HG02981 (cell line): Measurements from ENCODE around the gene C16orf92.
"Not testable (repeated sequence)": the region's sequence is repeated elsewhere in the genome, so short reads cannot be mapped to it uniquely, and the experiment has no call there.

Source experiments
- ATAC-seq: cut with Tn5 transposase; IDR thresholded peaks from one replicate; pipeline ENCODE4 v1.9.1; 2021; ENCODE audit warnings: mild to moderate bottlenecking, moderate library complexity; ENCODE audit not compliant: unreplicated experiment

Gene C16orf92

DNA sequence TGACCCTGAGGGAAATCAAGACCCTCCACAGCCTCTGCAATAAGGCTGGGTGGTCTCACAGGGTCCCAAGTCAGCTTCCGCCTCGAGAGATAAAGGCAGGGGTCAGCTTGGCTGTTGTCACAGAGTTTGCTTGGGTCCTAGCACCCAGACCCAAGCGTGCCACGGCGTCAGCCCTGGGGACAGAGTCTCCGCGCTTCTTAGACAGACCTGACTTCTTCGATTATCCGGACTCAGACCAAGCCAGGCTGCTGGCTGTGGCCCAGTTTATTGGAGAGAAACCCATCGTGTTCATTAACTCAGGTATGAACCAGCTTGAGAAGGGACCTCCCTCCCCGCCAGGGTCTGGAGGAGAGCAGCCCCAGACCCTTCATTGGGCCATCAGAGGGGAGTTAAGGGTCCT lies 588 bp downstream of the C16orf92 start:
- ATAC-seq = no peak

DNA sequence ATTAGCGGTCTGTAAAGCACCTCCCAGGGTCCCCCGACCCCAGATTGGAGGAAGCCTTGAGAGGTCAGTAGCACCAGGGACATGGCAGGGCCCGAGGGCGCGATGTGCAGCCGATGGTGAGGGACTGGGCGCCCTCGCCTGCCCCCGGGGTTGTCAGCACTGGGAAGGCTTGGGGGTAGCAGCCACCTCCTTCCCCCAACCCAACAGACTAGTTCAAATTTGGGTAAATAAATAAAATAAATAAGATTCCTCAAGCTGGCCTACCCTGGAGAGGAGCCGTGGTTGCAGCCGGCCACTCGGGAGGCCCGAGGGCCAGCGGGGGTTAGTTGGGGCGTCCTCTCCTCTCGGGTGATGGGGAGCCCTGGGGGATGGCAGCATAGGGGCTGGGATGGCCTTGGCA lies 1.5 kb downstream of the C16orf92 start:
- no peak for ATAC-seq

DNA sequence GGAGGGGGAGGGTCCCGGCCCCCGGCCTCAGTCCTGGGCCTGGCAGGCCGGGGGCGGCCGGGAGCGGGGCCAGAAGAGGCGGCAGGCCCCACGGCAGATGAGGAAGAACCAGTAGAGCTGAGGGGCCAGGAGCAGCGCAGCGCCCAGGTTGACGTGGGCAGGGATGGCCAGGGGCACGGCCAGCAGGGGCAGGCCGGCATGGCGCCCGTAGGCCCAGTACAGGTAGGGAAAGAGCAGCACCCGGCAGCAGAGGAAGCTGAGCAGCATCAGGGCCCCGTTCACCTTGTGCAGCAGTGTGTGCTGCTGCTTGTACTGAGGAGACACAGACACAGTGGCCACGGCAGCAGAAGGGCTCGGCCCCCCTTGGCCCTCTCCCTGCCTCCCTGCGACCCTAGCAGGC lies 2.2 kb downstream of the C16orf92 start:
- ATAC-seq = no peak

DNA sequence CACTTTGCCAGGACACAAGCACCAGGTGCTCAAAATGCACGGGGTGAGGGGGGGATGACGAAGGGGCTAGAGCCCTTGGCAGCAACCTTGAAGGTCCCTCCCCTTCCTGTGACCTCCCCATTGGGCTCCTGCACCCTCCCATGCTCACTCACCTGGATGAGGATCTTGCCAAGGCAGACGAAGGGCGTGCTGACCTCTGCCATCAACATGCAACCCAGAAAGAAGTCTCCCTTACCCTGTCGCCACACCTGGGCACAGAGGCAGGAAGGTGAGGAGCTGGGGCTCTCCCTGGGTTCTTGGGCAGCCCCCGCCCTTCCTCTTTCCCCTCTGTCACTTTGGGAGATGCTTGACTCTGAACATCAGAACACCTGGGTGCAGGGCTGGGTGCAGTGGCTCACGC lies 2.6 kb downstream of the C16orf92 start:
- no peak for ATAC-seq

DNA sequence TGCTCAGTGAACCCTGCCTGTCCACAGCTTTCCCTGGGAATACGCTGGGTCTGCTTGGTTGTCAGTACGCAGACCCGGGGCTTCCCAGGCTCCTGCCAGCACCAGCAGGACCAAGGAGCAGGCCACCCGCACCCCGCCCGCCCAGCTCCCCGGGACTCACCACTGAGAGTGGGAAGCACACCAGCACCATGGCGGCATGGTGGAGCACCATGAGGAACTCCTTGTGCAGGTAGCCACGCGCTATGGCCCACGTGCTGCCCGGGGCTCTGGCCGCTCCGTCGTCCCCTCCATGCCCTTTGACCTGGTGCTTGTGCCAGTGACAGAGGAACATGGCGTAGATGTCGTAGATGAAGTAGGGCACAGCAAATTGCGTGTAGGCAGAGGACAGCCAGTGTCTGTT lies 3.5 kb downstream of the C16orf92 start:
- ATAC-seq = no peak

DNA sequence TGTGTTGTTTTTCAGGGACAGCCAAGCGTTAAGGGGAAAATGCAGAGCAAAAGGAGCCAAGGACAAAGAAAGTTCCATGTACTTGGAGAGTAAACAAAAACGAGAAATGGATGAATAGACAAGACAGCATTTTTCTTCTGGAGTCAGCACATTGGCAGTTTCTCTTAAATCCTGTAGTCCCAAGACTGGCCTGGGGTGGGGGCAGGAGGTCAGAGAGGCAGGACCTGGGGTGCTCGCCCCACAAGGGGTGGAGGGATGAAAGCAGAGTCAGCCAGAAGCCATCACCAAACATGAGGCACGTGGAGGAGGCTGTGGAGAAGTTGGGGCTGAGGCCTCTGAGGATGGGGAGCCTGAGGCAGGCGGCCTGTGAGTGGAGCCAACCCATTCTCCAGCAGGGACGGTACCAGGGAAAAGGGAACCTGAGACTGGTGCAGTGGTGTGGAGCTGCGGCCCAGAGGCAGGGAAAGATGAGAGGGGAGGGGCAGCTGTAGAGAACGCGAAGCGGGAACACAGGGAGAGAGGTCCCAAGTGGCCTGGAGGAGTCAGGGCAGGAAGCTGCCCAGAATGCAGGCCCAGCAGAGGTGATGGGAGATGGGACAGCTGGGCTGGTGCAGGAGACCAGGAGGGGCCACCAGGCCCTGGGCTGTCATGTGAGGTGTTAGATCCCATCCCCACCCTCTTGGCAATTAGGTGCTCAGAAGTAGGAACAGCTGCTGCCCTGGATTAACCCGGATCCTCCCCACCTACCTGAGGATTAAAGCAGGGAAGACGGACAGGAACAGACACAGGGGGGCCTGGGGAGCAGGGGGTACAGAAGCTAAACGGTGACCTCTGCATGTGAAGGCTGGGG lies 4.8 kb downstream of the C16orf92 start:
- no peak for ATAC-seq

DNA sequence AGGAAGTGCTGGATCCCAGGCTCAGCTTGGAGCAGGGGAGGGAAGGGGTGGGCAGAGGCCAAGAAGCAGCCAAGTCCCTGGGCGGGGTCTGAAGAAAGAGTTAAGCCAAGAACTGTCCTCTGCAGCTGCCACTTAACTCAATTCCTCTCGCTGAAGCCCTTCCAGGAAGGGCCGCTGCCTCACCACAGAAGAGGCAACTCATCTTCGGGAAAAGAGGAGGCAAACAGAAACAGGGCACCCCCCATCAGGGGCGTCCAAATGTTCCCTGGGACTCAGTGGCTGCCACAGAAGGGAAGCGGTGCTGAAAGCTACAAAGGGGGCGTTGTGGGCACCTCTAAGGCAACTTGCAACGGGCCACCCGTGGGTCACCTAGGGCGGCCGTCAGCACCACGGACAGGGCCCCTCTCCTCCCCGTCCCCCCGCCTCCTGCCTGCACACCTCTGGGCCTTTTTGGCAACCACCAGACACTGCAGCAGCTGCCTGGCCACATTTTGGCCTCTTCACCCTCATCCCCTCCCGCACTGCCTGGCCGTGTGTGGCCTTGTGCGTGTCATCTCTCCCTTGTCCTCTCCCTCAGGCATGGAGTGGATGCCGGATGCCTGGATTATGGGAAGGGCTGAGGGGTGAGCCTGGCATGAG lies 5.6 kb downstream of the C16orf92 start:
- no peak for ATAC-seq

DNA sequence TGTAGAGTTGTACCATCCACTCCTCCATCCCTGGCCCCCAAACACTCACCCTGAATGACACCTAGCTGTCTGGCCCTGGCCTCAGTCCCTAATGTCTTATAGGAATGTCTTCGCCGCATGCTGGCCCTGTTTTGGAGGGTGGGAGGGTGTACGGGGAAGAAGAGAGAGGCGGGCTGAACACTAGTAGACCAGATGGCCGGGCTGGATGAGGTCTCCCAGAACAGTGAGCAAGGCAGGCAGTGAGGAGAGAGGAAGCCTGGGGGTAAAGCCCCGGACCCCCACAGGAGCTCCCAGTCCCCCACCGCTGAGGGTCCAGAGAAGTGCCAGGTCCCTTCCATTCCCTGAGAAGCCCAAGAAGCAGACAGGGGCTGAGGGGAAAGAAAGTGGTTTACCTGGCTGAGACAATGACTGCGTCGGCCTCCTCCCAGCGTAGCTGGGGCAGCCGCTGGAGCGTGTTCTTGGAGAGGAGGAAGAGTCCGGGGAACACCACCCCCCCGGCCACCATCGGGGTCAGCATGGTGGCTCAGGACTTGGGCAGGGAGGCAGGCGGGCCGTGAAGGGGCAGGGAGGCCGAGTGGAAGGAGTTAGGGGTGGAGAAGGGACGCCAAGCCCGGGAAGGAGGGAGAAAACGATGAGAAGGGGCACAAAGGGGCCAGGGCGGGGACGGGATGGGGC lies 7.2 kb downstream of the C16orf92 start:
- ATAC-seq = no peak

DNA sequence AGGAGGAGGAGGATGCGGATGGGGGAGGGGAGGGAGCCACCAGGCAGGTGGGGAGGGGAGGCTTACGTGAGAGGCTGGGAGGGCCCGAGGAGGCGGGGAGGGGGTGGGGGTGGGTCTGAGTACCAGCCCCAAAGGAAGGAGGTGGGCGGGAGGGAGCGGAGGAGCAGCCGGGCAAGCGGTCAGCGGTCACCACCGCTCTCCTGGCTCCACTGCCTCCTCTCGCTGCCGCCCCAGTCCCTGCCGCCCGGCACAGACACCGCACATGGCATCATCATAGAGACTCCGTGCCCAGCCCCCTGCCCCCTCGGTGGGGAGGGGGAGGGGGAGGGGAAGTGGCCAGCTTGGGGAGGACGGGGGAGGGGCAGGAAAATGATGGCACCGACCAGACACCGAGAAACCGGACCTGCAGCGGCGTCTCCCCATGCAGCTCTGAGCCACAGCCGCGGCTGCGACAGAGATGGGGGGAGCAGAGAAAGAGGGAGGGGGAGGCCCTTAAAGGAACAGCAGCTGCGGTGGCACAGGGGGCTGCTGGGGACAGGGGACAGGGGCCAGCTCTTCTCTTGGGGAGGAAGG lies 7.9 kb downstream of the C16orf92 start, which contains the start of gene TLCD3B:
Gene TLCD3B (minus strand): TSS at position 431 of the 573 bp plus-strand sequence. CDS start 744 bp downstream, outside the sequence.
- no peak for ATAC-seq

DNA sequence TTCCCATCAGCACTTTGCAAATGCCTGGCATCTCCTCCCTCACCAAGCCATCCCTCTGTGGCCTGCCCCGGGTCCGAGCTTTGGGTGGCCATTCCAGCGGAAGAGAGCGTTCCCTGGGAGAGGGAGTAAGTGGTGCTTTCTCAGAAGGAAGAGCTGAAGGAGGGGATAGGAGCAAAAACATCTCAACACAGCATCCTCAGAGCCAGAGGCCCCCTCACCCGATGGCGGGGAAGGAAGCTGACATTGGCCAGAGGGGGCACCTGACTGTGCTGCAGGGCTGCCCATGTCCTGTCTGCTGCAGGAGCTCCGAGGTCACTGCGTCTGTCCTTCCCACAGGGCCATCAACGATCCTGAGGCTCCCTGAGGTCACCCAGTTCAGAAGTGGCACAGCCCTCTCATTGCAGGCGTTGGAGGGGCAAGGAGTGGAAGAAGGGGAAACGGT lies 8.5 kb downstream of the C16orf92 start:
- ATAC-seq = no peak

DNA sequence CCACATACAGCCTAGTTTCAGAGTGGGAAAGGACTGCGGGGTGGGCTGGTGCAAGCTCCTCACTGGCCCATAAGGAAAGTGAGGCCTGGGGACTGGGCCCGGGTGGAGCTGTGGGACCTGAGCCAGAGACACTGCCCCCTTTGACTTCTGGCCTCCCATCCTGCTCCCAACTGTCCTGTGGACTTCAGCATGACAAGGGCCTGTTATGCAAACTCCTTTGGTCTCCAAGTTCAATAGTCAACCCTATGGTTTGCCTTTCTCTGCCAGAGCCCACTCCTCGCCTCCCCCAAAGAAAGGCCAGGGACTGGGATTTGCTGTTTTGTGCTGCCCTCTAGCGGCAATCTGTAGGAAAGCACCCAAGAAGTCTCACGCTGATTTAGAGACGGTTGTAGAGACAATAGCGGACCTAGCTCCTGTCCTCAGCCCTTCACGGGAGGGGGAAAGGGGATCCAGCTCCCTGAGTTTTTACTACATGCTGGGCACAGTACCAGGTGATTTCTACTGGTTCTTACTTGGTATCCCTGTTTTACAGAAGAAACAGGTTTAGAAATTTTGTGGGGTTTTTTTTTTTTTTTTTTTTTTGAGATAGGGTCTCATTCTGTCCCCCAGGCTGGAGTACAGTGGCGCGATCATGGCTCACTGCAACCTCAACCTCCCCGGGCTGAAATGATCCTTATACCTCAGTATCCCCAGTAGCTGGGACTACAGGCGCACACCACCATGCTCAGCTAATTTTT lies 9.3 kb downstream of the C16orf92 start:
- ATAC-seq = no peak

DNA sequence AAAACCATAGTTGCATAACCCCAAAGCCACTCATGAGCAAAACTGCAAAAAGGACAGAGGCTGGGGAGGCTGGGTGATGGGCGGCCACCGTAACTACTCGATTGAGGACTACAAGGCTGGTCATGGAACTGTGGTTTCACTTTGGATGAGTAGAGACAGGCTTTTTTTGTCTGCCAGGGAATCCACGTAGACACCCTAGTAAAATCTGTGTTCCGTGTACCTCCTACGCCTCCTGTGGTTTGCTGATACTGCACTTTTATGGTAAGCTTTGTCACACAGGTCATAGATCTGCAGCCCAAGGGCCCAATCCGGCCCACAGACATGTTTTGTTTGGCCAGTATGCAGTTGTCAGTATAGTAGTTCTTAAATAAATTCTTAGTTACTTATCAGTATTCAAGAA lies 10.3 kb downstream of the C16orf92 start:
- no peak for ATAC-seq

DNA sequence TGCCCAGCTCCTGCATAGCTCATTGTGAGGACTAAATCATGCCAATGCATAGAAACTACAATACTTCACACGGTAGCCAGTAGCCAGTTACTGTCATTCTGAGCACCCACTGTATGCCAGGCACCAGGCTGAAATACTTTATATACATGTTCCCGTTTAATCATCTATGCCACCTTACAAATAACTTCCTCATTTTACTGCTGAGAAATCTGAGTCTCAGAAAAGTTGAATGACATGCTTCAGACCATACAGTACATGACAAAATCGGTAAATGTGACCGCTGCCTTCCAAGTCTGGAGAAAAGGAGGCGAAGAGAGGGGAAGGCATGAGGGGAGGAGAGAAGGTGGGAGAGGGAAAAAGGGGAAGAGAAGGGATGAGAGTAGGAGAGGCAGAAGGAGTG lies 17.2 kb downstream of the C16orf92 start:
- ATAC-seq = no peak

DNA sequence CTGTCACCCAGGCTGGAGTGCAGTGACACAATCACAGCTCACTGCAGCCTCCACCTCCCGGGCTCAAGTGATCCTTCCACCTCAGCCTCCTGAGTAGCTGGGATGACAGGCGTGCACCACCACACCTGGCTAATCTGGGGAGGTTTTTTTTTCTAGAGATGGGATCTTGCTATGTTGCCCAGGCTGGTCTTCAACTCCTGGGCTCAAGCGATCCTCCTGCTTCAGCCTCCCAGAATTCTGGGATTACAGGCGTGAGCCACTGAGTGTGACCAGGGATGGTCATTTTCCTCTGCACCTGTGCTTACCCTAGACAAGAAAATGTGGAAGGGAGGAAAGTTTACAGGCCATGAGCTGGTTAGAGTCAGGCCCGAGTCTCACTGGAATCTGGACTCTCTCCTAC lies 17.7 kb downstream of the C16orf92 start:
- ATAC-seq = not testable (repeated sequence)

DNA sequence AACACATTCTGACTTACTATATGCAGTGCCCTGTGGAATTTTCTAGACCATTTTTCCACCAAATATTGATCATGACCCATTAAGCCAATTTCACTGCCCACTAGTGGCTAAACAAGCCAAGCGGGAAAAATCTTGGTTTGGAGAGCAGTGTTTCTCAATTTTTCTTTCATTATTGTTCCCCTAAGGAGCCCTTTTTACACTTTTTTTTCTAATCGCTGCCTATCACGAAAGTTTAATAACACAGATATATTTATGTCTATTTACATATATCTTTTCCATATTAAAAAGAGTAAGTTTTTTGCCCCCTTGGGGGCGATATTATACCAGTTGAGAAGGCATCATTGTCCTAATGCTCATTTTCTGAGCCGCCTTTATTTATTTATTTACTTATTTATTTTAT lies 18.8 kb downstream of the C16orf92 start:
- ATAC-seq = no peak

DNA sequence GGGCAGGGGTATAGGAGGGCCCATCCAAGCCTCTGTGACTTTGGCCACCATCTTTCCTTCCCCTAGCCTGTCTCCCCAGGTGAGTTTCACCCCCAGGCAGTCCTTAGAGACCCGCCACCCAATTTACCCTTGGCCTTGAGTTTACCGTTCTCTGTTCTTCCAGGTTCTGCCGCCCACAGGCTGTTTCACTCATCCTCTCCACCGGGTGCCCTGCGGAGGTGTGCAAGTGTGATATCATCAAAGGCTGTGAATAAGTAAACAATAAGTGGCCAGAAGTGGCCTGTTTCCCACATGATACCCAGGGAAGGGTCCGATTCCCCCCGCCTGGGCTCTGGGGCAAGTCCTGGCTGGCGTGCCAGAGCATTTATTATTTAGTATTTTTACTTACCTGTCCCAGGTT lies 23.2 kb downstream of the C16orf92 start:
- no peak for ATAC-seq

DNA sequence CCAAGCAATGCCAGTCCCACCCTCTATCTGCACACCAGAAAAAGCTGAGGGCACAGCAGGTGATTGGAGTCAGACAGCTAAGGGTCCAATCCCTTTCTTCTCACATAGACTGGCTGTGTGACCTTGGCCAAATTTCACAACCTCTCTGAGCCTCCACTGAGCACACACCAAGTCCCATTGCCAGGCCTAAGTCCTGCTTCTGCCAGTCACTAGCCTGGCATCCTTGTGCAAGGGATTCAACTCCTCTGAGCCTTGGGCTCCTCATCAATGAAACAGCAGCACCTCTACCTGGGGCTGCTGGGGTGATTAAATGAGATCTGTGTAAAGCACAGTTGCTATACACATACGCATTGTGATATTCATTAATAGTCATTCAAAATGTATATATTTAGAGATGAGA lies 23.6 kb downstream of the C16orf92 start:
- ATAC-seq = no peak

DNA sequence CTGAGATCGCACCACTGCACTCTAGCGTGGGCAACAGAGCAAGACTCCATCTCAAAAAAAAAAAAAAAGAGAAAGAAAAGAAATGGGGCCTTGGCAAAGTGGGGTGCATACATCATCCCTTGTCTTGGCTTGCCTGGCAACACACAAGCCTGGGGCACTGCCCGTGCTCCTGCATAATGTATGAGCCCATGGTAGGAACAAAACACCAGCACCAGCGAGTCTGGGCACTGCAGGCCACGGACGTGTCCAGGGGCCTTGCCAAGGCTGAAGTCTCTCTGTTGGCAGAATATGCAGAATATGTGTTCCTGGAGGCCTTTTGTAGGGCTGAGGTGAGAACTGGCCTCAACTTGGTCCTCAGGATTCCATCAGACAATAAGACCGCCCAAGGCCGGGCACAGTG lies 26.9 kb downstream of the C16orf92 start:
- ATAC-seq = no peak

DNA sequence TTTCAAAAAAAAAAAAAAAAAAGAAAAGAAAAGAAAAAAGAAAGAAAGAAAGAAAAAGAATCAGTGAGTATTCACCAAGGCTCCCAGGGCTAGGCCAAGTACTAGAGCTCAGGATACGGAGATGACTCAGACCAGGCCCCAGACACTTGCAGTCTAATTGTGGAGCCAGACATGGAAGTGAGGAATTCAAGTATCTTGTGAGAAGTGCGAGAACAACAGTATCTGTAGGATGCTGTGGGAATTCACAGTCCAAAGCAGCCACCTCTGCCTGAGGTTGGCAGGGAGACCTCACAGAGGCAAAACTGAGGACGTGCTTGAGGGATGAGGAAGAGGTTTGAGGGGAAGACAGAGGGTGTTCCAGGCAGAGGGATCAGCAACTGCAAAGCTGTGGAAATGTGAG lies 28.5 kb downstream of the C16orf92 start:
- ATAC-seq = no peak

DNA sequence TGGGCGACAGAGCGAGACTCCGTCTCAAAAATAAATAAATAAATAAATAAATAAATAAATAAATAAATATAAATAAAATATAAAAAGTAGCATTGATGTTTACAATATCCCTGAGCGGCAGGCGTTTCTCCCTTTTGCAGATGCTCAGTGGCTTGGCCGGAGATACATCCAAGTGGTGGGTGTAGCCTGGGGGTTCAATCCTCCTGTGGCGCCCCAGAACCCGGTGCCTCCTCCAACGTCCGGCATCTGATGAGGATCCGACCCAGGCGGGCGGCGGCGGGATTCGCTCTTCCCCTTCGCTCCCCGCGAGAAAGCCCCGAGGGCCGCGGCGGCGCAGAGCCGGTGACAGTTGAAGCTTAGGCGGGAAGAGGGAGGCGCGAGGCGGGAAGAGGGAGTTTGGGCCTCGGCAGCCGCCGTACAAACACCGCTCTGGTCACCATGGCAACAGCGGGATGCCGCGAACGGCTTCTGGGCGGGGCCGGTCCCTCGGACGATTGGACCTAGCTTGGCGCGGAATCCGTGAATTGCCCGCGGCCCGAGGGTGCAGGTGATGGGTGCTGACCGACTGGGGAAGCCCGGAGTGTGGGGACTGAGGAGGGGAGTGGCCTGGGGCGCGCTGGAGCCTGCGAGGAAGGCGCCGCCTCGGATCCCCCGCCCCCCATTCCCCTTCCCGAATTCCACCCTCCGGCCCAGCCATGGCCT lies 29.8 kb downstream of the C16orf92 start:
- ATAC-seq = peak; percentile 50
